Neuron (in vitro differentiated cells): ENCODE measurements around the gene LMO7.
"Not testable (repeated sequence)": the region's sequence is repeated elsewhere in the genome, so short reads cannot be mapped to it uniquely, and the experiment has no call there.

Source experiments
- H2AFZ ChIP-seq: one replicate; pipeline ENCODE4 v1.6.1; 2013; ENCODE audit warnings: low read depth, mild to moderate bottlenecking, inconsistent platforms, low read length, moderate library complexity
- H3K27me3 ChIP-seq: one replicate; pipeline ENCODE4 v1.6.1; 2013; ENCODE audit warnings: low read length; ENCODE audit not compliant: insufficient read depth
- H3K36me3 ChIP-seq: one replicate; pipeline ENCODE4 v1.6.1; 2013; ENCODE audit warnings: low read length; ENCODE audit not compliant: insufficient read depth
- H3K4me1 ChIP-seq: one replicate; pipeline ENCODE4 v1.6.1; 2013; ENCODE audit warnings: low read length; ENCODE audit not compliant: insufficient read depth
- H3K4me3 ChIP-seq: 2 replicates; pipeline ENCODE4 v1.5.1; 2013; ENCODE audit warnings: mild to moderate bottlenecking, low read length, moderate library complexity
- H3K9me3 ChIP-seq: one replicate; pipeline ENCODE4 v1.6.1; 2013; ENCODE audit warnings: low read length

Gene LMO7

GRCh38 chr13:75657111-75657510 lies 21.0 kb downstream of the LMO7 start:
- H3K4me3 ChIP-seq: no peak overlapping the region
- H3K9me3 ChIP-seq: no peaks in the 10 kb centered on the region
- H2AFZ ChIP-seq: no peak overlapping the region
- no peaks in the 10 kb centered on the region for H3K4me1 ChIP-seq
- H3K27me3 ChIP-seq: no peaks in the 10 kb centered on the region
- H3K36me3 ChIP-seq: no peaks in the 10 kb centered on the region

GRCh38 chr13:75660694-75661093 lies 24.6 kb downstream of the LMO7 start:
- Histone ChIP-seq H3K27me3 (no peaks in the 10 kb centered on the region), H3K4me1 (no peaks in the 10 kb centered on the region), H2AFZ (no peak overlapping the region), H3K4me3 (no peak overlapping the region), H3K36me3 (no peaks in the 10 kb centered on the region), H3K9me3 (no peaks in the 10 kb centered on the region)

GRCh38 chr13:75661443-75661842 lies 25.3 kb downstream of the LMO7 start:
- Histone ChIP-seq H2AFZ (no peak overlapping the region), H3K27me3 (no peaks in the 10 kb centered on the region), H3K9me3 (no peaks in the 10 kb centered on the region), H3K4me3 (no peak overlapping the region), H3K4me1 (no peaks in the 10 kb centered on the region), H3K36me3 (no peaks in the 10 kb centered on the region)

DNA sequence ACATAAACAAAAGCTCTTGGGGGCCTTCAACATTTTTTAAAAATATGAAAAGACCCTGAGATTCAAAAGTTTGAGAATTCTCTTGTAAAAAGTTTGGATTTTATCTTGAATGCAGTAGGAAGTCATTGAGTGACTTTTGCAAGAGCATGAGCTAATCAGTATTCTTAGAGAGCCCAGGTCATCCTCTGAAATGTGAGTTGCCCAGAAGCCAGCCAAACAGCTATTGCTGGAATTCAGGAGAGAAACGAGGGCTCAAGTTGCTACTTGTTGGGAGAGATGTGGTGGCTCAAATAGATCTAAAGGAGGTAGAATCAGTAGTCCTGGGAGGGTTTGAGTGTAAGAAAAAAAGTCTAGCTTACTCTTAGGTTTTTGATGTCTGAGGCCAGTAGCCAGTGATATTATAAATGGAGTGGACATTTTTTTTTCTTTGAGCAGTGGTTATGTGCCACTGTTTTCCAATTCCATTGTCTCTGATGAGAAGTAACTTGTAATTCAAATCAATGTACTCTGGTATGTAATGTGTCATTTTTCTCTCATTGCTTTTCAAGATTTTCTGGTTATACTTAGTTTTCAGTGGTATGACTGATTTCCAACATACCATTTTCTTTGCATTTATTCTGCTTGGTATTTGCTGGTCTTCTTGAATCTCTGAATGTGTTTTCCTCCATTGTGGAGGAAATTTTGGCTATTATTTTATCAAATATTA lies 30.7 kb downstream of the LMO7 start:
- H3K9me3 ChIP-seq: no peaks in the 10 kb centered on the region
- H3K4me1 ChIP-seq: no peaks in the 10 kb centered on the region
- H3K27me3 ChIP-seq: no peaks in the 10 kb centered on the region
- no peak overlapping the region for H3K4me3 ChIP-seq
- no peaks in the 10 kb centered on the region for H3K36me3 ChIP-seq
- no peak overlapping the region for H2AFZ ChIP-seq

DNA sequence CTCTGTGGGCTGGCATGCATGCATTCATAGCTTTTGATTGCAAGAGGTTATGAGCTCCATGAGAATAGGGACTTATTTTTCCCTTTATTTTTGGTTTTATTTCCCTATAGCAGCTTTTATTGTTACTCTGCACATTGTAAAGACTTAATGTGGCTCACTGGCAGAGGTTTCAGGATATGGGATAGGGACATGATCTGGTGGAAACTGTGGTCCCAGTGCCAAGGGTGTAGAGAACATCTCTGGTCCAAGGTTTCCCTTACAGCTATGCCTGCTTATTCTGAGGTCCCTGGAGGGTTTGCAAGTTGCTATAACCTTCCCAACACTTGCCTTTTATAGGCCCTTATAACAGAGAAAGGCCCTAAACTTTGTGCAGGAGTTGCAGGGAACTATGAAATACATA lies 33.6 kb downstream of the LMO7 start:
- no peaks in the 10 kb centered on the region for H3K27me3 ChIP-seq
- H3K9me3 ChIP-seq: no peaks in the 10 kb centered on the region
- no peaks in the 10 kb centered on the region for H3K36me3 ChIP-seq
- no peak overlapping the region for H3K4me3 ChIP-seq
- H2AFZ ChIP-seq: no peak overlapping the region
- no peaks in the 10 kb centered on the region for H3K4me1 ChIP-seq

- Histone ChIP-seq H3K27me3 (no peaks in the 10 kb centered on the region), H3K4me1 (no peaks in the 10 kb centered on the region), H3K36me3 (no peaks in the 10 kb centered on the region), H2AFZ (no peak overlapping the region), H3K9me3 (no peaks in the 10 kb centered on the region), H3K4me3 (no peak overlapping the region)
Measured at GRCh38 chr13:75670496-75670895, 34.4 kb downstream of the LMO7 start.

DNA sequence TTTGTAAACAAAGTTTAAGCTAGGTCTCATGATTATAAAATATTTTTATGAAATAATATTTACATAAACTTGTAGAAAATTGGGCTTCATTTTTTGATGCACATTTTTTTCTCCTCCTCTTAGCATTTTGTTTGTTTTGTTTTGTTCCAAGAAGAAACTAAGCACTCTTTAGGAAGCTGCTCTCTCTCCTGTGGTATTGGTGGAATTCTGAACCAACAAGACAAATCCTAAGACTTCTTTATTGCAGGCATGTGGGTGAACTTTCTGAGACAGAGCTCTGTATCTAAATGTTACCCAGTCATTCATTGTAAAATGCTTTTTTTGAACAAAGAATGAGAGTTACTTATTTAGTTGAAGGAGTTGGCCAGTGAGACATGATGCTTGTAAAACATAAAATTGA lies 39.3 kb downstream of the LMO7 start:
- no peaks in the 10 kb centered on the region for H3K9me3 ChIP-seq
- no peaks in the 10 kb centered on the region for H3K27me3 ChIP-seq
- no peaks in the 10 kb centered on the region for H3K4me1 ChIP-seq
- H3K36me3 ChIP-seq: no peaks in the 10 kb centered on the region
- no peak overlapping the region for H2AFZ ChIP-seq
- H3K4me3 ChIP-seq: no peak overlapping the region

DNA sequence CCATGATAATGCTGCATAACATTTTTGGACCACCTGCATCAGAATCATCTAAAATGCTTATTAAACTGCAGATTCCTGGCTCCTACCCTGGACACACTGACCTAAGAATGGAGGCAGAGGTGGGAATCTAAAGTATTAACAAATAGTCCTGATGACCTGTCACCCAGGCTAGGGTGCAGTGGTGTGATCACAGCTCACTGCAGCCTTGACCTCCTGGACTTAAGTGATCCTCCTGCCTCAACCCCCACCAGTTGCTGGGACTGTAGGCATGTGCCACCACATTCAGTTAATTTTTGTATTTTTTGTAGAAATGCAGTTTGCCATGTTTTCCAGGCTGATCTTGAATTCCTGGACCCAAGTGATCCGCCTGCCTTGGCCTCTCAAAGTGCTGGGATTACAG lies 43.3 kb downstream of the LMO7 start:
- Histone ChIP-seq H2AFZ (no peak overlapping the region), H3K36me3 (no peaks in the 10 kb centered on the region), H3K27me3 (no peaks in the 10 kb centered on the region), H3K9me3 (no peaks in the 10 kb centered on the region), H3K4me3 (no peak overlapping the region), H3K4me1 (no peaks in the 10 kb centered on the region)

DNA sequence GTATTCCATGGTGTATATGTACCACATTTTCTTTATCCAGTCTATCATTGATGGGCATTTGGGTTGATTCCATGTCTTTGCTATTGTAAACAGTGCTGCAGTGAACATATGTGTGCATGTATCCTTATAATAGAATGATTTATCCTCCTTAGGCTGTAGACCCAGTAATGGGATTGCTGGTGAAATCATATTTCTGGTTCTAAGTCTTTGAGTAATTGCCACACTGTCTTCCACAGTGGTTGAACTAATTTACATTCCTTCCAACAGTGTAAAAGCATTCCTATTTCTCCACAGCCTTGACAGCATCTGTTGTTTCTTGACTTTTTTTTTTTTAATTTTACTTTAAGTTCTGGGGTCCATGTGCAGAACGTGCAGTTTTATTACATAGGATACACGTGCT lies 44.1 kb downstream of the LMO7 start:
- H3K27me3 ChIP-seq, H3K4me1 ChIP-seq, H3K36me3 ChIP-seq, H3K9me3 ChIP-seq, H3K4me3 ChIP-seq, H2AFZ ChIP-seq: not testable (repeated sequence)

GRCh38 chr13:75682326-75682725 lies 46.2 kb downstream of the LMO7 start:
- Histone ChIP-seq H3K9me3 (no peaks in the 10 kb centered on the region), H3K4me1 (no peaks in the 10 kb centered on the region), H3K4me3 (no peak overlapping the region), H2AFZ (no peak overlapping the region), H3K36me3 (no peaks in the 10 kb centered on the region), H3K27me3 (no peaks in the 10 kb centered on the region)

- no peaks in the 10 kb centered on the region for H3K36me3 ChIP-seq
- H3K27me3 ChIP-seq: no peaks in the 10 kb centered on the region
- no peak overlapping the region for H3K4me3 ChIP-seq
- H2AFZ ChIP-seq: no peak overlapping the region
- no peaks in the 10 kb centered on the region for H3K4me1 ChIP-seq
- no peaks in the 10 kb centered on the region for H3K9me3 ChIP-seq
Measured at GRCh38 chr13:75685239-75685697, 49.1 kb downstream of the LMO7 start.

GRCh38 chr13:75687150-75687763 lies 51.1 kb downstream of the LMO7 start:
- no peak overlapping the region for H2AFZ ChIP-seq
- no peaks in the 10 kb centered on the region for H3K27me3 ChIP-seq
- no peak overlapping the region for H3K4me3 ChIP-seq
- no peaks in the 10 kb centered on the region for H3K9me3 ChIP-seq
- H3K36me3 ChIP-seq: no peaks in the 10 kb centered on the region
- H3K4me1 ChIP-seq: no peaks in the 10 kb centered on the region

- Histone ChIP-seq H3K27me3 (no peaks in the 10 kb centered on the region), H3K4me1 (no peaks in the 10 kb centered on the region), H3K9me3 (no peaks in the 10 kb centered on the region), H3K36me3 (no peaks in the 10 kb centered on the region), H2AFZ (no peak overlapping the region), H3K4me3 (no peak overlapping the region)
Measured at GRCh38 chr13:75689686-75690085, 53.6 kb downstream of the LMO7 start.

DNA sequence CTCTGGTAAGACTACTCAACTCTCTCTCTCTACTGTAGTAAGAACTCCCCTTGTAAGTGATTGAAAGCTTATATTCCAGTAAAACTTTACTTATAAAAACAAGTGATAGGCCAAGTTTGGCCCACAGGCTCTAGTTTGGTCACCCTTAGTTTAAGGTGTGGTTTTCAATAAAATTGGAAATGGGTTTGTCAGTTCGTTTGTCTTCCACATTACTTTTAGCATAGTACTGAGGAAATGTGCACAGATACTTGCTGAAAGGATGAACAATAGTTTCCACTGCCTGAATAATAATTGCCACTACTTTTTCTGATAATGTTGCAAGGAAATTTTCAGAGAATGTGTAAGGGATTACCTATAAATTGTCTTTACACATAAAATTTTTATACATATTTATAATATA lies 54.5 kb downstream of the LMO7 start:
- Histone ChIP-seq H2AFZ (no peak overlapping the region), H3K27me3 (no peaks in the 10 kb centered on the region), H3K9me3 (no peaks in the 10 kb centered on the region), H3K4me1 (no peaks in the 10 kb centered on the region), H3K36me3 (no peaks in the 10 kb centered on the region), H3K4me3 (no peak overlapping the region)
